Right atrium auricular region (tissue), 2 donors: ENCODE results near the gene NEU1. TPM values are rescaled to one million over a fixed set of nuclear protein-coding genes. Genes with fewer than 3 reads are reported as not detected.

Experiments
- DNase-seq: peaks from one replicate; pipeline ENCODE4 v3.0.0-alpha.2; 2019; ENCODE audit warnings: low spot score
- H3K27ac ChIP-seq, 2 donors: fragments of 200-600 bp; sonication (generic); 1 replicate in 1 of 2; 2 replicates in 1 of 2; pipeline ENCODE4 v1.5.1; 2016 to 2019
- H3K27me3 ChIP-seq, 2 donors: fragments of 200-600 bp; sonication (generic); one replicate each; pipeline versions ENCODE4 v1.5.1 to v1.6.0; 2017 to 2019
- H3K36me3 ChIP-seq: fragments of 200-600 bp; sonication (generic); one replicate; pipeline ENCODE4 v1.5.1; 2016
- H3K4me1 ChIP-seq, 2 donors: fragments of 200-600 bp; sonication (generic); one replicate each; pipeline versions ENCODE4 v1.5.1 to v1.6.0; 2017 to 2019
- H3K4me3 ChIP-seq, 2 donors: fragments of 200-600 bp; sonication (generic); 1 replicate in 1 of 2; 2 replicates in 1 of 2; pipeline ENCODE4 v1.5.1; 2017 to 2019; ENCODE audit warnings: mild to moderate bottlenecking in 1 of 2, moderate library complexity in 1 of 2
- H3K9me3 ChIP-seq, 2 donors: fragments of 200-600 bp; sonication (generic); one replicate each; pipeline ENCODE4 v1.5.1; 2019
- total RNA-seq, 2 donors: library from RNA; depleted of rRNA; stranded (reverse); fragments of >200 nt; gene quantifications; one replicate each; pipeline ENCODE4 v1.1.0, GENCODE V29; 2016
- TF ChIP-seq, protein P1 (sequence below), 2 donors: fragments of 200-600 bp; sonication (generic); IDR thresholded peaks; one replicate each; pipeline ENCODE4 v1.5.1; 2019; ENCODE audit warnings: antibody characterized with exemption in 2 of 2

The NEU1 gene
- total RNA-seq, 2 donors from 2014 or later: 28.0 to 37.7 TPM

DNA sequence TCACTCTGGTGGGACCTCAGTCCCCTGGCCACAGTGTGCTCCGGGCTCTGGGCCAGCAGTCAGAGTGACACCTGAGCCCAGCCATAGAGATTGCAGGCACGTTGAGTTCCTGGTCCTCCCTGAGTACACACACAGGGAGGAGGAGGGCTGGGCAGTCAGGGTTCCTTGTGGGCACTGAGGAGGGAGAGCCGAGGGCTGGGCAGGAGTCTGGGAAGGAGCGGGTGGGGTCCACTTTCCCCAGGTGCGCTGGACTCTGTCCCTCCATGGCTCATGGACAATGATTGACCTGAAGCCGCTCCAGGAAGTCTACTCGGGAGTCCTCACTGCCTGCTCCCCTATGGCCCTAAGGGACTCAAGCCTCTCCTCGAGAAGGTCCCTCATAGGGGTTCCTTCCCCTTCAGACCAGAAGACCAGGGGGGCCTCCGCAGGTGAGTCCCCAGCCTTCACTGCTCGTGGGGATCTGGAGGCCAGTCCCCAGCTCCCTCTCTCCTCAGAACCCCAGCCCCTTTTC, 15.1 kb upstream of the NEU1 start:
- H3K4me1 ChIP-seq: no peaks in the 10 kb centered on the region
- no peak overlapping the region for H3K27ac ChIP-seq
- peaks cover 30% of the 10 kb centered on the region for H3K36me3 ChIP-seq
- H3K27me3 ChIP-seq: no peaks in the 10 kb centered on the region
- TF ChIP-seq, protein P1, sequence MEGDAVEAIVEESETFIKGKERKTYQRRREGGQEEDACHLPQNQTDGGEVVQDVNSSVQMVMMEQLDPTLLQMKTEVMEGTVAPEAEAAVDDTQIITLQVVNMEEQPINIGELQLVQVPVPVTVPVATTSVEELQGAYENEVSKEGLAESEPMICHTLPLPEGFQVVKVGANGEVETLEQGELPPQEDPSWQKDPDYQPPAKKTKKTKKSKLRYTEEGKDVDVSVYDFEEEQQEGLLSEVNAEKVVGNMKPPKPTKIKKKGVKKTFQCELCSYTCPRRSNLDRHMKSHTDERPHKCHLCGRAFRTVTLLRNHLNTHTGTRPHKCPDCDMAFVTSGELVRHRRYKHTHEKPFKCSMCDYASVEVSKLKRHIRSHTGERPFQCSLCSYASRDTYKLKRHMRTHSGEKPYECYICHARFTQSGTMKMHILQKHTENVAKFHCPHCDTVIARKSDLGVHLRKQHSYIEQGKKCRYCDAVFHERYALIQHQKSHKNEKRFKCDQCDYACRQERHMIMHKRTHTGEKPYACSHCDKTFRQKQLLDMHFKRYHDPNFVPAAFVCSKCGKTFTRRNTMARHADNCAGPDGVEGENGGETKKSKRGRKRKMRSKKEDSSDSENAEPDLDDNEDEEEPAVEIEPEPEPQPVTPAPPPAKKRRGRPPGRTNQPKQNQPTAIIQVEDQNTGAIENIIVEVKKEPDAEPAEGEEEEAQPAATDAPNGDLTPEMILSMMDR (IDR thresholded peaks at IDR 0.05): no peak
- no peak overlapping the region for H3K4me3 ChIP-seq
- no peak for DNase-seq
- no peaks in the 10 kb centered on the region for H3K9me3 ChIP-seq

DNA sequence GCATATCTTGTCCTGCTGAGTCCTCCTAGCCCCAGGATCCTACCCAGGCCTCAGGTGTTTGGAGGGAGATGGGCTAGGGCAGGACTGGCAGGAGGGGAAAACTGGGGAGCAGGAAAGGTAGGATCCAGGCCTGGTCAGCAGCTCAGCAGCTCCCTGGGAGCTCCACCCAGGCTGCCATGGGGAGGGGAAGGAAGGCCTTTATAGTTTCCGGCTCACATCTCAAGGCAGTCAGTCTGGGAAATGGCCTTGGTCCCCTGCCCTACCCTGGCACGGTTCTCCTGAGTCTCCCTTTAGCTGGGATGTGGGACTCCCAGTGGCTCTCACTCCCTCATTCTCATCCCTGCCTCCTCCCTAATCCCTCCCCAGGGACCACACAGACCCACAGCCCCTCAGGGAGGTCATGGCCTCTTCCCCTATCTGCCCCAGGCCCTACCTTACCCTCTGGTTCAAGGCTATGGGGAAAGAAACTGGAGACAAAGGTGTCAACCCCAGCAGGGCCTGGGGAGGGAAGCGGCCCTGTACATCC, 14.6 kb upstream of the NEU1 start:
- no peaks in the 10 kb centered on the region for H3K9me3 ChIP-seq
- TF ChIP-seq, protein P1 (IDR thresholded peaks at IDR 0.05): no peak
- no peak for DNase-seq

DNA sequence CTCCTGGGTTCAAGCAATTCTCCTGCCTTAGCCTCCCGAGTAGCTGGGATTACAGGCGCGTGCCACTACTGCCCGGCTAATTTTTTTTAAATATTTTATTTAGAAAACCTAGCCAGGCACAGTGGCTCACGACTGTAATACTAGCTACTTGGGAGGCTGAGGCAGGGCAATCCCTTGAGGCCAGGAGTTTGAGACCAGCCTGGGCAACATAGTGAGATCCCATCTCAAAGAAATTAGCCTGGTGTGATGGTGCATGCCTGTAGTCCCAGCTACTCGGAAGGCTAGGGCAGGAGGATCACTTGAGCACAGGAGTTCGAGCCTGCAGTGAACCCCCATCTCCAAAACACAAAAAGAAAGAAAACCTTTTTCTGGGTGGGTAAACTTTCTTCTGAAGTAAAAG, 13.7 kb upstream of the NEU1 start:
- no peak for DNase-seq
- no peak overlapping the region for H3K27ac ChIP-seq
- TF ChIP-seq, protein P1 (IDR thresholded peaks at IDR 0.05): no peak
- H3K36me3 ChIP-seq: peaks cover 17% of the 10 kb centered on the region
- H3K27me3 ChIP-seq: no peaks in the 10 kb centered on the region
- H3K4me1 ChIP-seq: no peaks in the 10 kb centered on the region
- no peaks in the 10 kb centered on the region for H3K9me3 ChIP-seq
- no peak overlapping the region for H3K4me3 ChIP-seq

More for the DNA sequence above, 14.6 kb upstream of the NEU1 start:
- no peak overlapping the region for H3K4me3 ChIP-seq
- no peak overlapping the region for H3K27ac ChIP-seq
- peaks cover 25% of the 10 kb centered on the region for H3K36me3 ChIP-seq
- H3K4me1 ChIP-seq: no peaks in the 10 kb centered on the region
- H3K27me3 ChIP-seq: no peaks in the 10 kb centered on the region

DNA sequence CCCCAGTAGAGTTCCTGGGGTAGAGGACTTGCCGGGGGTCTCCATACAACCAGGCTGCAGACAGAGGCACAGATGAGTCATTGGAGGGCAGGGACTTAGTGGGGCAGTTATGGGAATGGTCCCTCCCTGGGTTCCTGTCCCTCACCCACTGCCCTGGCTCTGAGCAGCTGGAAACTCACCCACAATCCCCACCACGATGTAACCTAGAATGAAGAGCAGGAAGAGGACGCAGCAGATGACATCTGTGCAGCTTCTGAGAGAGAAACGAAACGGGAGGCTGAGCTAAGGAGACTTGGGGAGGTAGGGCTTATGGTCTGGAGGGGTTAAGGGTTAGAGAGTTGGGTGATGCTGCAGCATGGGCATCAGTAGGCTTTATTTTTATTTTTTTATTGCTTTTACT, 13.3 kb upstream of the NEU1 start:
- no peak for DNase-seq
- TF ChIP-seq, protein P1 (IDR thresholded peaks at IDR 0.05): no peak
- Histone ChIP-seq H3K27ac (no peak overlapping the region), H3K27me3 (no peaks in the 10 kb centered on the region), H3K9me3 (no peaks in the 10 kb centered on the region), H3K4me3 (no peak overlapping the region), H3K4me1 (no peaks in the 10 kb centered on the region), H3K36me3 (peaks cover 13% of the 10 kb centered on the region)

DNA sequence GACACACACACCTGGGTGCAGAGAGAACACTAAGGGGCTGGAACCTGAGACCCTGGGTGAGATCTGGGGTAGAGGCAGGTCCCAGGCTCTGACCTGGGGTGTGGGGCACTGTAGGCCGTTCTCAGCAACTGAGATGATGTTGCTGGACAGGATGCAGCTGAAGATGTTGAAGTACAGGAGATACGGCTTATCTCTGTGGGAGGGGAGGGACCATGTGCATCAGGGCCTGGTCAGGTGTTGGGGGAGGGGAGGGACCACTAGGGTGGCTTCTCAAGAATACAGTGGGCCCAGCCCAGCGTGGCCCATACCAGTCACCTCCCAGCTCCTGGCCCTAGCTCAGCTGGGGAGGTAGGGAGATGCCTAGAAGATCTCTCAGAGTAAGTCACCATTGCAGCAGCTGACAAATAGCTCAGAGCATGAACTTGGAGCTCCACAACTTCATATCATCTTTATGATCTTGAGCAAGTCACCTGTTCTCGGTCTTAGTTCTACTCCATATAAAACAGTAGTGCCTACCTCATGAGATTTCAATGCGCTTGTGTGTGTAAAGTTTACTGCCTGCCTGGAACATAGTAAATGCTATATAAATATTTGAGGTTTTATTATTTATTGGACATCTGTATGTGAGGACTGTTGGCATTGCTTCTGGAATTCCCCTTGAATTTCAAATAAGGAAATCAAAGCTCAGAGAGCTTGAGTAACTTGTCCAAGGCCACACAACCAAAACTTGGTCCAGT, 12.4 kb upstream of the NEU1 start:
- Histone ChIP-seq H3K27me3 (no peaks in the 10 kb centered on the region), H3K9me3 (no peaks in the 10 kb centered on the region), H3K4me1 (no peaks in the 10 kb centered on the region), H3K36me3 (peaks cover 5% of the 10 kb centered on the region), H3K27ac (no peak overlapping the region), H3K4me3 (no peak overlapping the region)
- DNase-seq: no peak
- TF ChIP-seq, protein P1 (IDR thresholded peaks at IDR 0.05): no peak
